WERI-Rb-1 (cell line): Measurements from ENCODE around the gene CASP14.
"Not testable (repeated sequence)": the region's sequence is repeated elsewhere in the genome, so short reads cannot be mapped to it uniquely, and the experiment has no call there.

Source experiments
- DNase-seq: peaks from one replicate; pipeline ENCODE4 v3.0.0-alpha.2; 2020
- H3K27ac ChIP-seq: fragments of 250-450 bp; sonication (Bioruptor Pico); 2 replicates; pipeline ENCODE4 v1.5.1; 2020; ENCODE audit warnings: mild to moderate bottlenecking, moderate library complexity
- H3K27me3 ChIP-seq: fragments of 250-450 bp; sonication (Bioruptor Pico); 2 replicates; pipeline ENCODE4 v1.5.1; 2021; ENCODE audit warnings: mild to moderate bottlenecking, low read depth, moderate library complexity; ENCODE audit not compliant: insufficient read depth, severe bottlenecking
- H3K36me3 ChIP-seq: fragments of 250-450 bp; sonication (Bioruptor Pico); 2 replicates; pipeline ENCODE4 v1.5.1; 2020; ENCODE audit warnings: mild to moderate bottlenecking, moderate library complexity
- H3K4me3 ChIP-seq: 2 replicates; pipeline ENCODE4 v1.5.1; 2011; ENCODE audit warnings: low read depth, mild to moderate bottlenecking, control low read depth, low read length
- H3K9me3 ChIP-seq: fragments of 250-450 bp; sonication (Bioruptor Pico); 2 replicates; pipeline ENCODE4 v1.5.1; 2021; ENCODE audit warnings: mild to moderate bottlenecking, moderate library complexity; ENCODE audit not compliant: severe bottlenecking
- TF ChIP-seq, protein P1 (sequence below): IDR thresholded peaks from 2 replicates; pipeline ENCODE4 v1.5.1; 2011; ENCODE audit warnings: low read depth, mild to moderate bottlenecking, control low read depth, inconsistent platforms, low read length

The CASP14 gene

DNA sequence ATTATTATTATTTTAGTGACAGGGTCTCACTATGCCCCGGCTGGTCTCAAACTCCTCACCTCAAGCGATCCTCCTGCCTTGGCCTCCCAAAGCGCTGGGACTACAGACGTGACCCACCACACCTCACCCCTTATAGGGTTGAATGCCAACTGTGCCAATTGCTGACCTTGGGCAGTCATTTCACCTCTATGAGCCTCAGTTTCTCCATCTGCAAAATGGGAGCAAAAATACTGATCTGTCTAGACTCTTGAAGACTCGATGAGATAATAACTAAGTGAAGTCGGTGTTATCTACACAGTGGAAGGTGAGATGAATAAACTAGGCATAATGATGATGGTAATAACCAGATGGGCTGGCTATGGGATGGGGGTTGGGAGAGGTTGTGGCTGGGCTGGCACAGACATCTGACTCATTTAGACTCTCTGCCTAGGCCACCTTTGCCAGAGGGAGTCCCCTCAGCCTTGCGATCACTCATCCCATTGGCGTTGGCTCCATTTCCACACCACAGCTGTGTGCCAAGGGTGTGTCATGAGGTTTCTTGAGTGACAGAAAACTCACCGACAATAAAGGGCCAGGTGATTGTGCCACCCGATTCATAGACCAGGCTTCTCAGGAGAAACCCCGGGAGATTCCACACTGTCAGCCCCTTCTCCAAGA lies at the start of gene CASP14:
TSS of gene CASP14 (plus strand) at position 596 of the 657 bp plus-strand sequence. CDS start 2,772 bp downstream, outside the sequence.
- TF ChIP-seq, protein P1, sequence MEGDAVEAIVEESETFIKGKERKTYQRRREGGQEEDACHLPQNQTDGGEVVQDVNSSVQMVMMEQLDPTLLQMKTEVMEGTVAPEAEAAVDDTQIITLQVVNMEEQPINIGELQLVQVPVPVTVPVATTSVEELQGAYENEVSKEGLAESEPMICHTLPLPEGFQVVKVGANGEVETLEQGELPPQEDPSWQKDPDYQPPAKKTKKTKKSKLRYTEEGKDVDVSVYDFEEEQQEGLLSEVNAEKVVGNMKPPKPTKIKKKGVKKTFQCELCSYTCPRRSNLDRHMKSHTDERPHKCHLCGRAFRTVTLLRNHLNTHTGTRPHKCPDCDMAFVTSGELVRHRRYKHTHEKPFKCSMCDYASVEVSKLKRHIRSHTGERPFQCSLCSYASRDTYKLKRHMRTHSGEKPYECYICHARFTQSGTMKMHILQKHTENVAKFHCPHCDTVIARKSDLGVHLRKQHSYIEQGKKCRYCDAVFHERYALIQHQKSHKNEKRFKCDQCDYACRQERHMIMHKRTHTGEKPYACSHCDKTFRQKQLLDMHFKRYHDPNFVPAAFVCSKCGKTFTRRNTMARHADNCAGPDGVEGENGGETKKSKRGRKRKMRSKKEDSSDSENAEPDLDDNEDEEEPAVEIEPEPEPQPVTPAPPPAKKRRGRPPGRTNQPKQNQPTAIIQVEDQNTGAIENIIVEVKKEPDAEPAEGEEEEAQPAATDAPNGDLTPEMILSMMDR = no peak
- no peak for DNase-seq
- Histone ChIP-seq H3K4me3 (no peak within 1 kb of the TSS), H3K27me3 (peaks cover 83% of the 10 kb centered on the region), H3K9me3 (no peaks in the 10 kb centered on the region), H3K36me3 (no peaks in the 10 kb centered on the region), H3K27ac (no peak within 1 kb of the TSS)

- peaks cover 63% of the 10 kb centered on the region for H3K27me3 ChIP-seq
- no peak for DNase-seq
- H3K27ac ChIP-seq = no peak overlapping the region
- no peaks in the 10 kb centered on the region for H3K9me3 ChIP-seq
- H3K4me3 ChIP-seq = no peak overlapping the region
- TF ChIP-seq, protein P1 = no peak
- no peaks in the 10 kb centered on the region for H3K36me3 ChIP-seq
Measured at GRCh38 chr19:15008308-15008707, 41.0 kb upstream of the CASP14 start.

GRCh38 chr19:15010501-15011300 lies 38.6 kb upstream of the CASP14 start:
- DNase-seq = no peak
- H3K9me3 ChIP-seq = no peaks in the 10 kb centered on the region
- TF ChIP-seq, protein P1 = no peak
- peaks cover 72% of the 10 kb centered on the region for H3K27me3 ChIP-seq
- no peak overlapping the region for H3K4me3 ChIP-seq
- no peak overlapping the region for H3K27ac ChIP-seq
- no peaks in the 10 kb centered on the region for H3K36me3 ChIP-seq

DNA sequence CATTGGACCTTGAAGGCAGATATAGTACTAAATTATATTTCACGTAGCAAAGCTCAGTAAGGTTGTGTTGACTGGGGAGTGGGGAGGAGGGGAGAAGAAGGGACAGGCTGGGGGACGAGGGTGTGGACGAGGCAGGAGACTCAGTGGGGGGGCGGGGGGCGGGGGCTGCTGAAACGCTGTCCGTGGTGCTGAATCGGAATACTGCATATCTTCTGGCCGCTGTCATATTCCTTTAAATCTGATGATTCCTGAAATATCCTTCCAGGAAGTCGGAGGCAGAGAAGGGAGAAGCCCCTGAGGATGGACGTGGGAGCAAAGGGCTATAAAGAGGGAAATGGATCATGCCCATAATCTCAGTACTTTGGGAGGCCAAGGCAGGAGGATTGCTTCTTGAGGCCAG lies 34.7 kb upstream of the CASP14 start:
- H3K4me3 ChIP-seq = no peak overlapping the region
- H3K27ac ChIP-seq = no peak overlapping the region
- H3K36me3 ChIP-seq = no peaks in the 10 kb centered on the region
- no peak for DNase-seq
- TF ChIP-seq, protein P1 = no peak
- H3K27me3 ChIP-seq = peaks cover 75% of the 10 kb centered on the region
- no peaks in the 10 kb centered on the region for H3K9me3 ChIP-seq

GRCh38 chr19:15015946-15016542 lies 33.2 kb upstream of the CASP14 start:
- Histone ChIP-seq H3K9me3 (no peaks in the 10 kb centered on the region), H3K27ac (no peak overlapping the region), H3K36me3 (no peaks in the 10 kb centered on the region), H3K4me3 (no peak overlapping the region), H3K27me3 (peaks cover 79% of the 10 kb centered on the region)
- TF ChIP-seq, protein P1 = no peak
- DNase-seq = no peak

- not testable (repeated sequence) for H3K9me3 ChIP-seq, H3K36me3 ChIP-seq, H3K27ac ChIP-seq, DNase-seq, H3K4me3 ChIP-seq
- peaks cover 80% of the 10 kb centered on the region for H3K27me3 ChIP-seq
Measured at GRCh38 chr19:15018836-15019235, 30.4 kb upstream of the CASP14 start.
